Neutrophil (primary cell): ENCODE measurements around the gene CLMN.

Experiments used
- H3K27ac ChIP-seq: fragments of 200-600 bp; sonication (generic); 2 replicates; pipeline ENCODE4 v1.5.1; 2016; ENCODE audit warnings: mild to moderate bottlenecking, moderate library complexity
- H3K27me3 ChIP-seq: fragments of 200-600 bp; sonication (generic); 2 replicates; pipeline ENCODE4 v1.6.0; 2016; ENCODE audit warnings: mild to moderate bottlenecking
- H3K36me3 ChIP-seq: fragments of 200-600 bp; sonication (generic); 2 replicates; pipeline ENCODE4 v1.5.1; 2017
- H3K4me1 ChIP-seq, 2 experiments: fragments of 200-600 bp in 1 of 2; sonication (generic) in 1 of 2; 1 replicate in 1 of 2; 2 replicates in 1 of 2; pipeline versions ENCODE4 v1.5.1 to v1.6.1; 2013 to 2016; ENCODE audit warnings: low read depth in 1 of 2, low read length in 1 of 2, mild to moderate bottlenecking in 1 of 2, moderate library complexity in 1 of 2; ENCODE audit not compliant: control insufficient read depth in 1 of 2, insufficient read depth in 1 of 2
- H3K4me3 ChIP-seq, 2 experiments: fragments of 200-600 bp in 1 of 2; sonication (generic) in 1 of 2; 1 replicate in 1 of 2; 2 replicates in 1 of 2; pipeline ENCODE4 v1.5.1; 2013 to 2016; ENCODE audit warnings: low read depth in 1 of 2, low read length in 1 of 2, mild to moderate bottlenecking in 1 of 2, moderate library complexity in 1 of 2
- H3K9me3 ChIP-seq: fragments of 200-600 bp; sonication (generic); 2 replicates; pipeline ENCODE4 v1.5.1; 2016
- TF ChIP-seq, protein P1 (sequence below): fragments of 200-600 bp; sonication (generic); IDR thresholded peaks from 2 replicates; pipeline ENCODE4 v1.5.1; 2016; ENCODE audit warnings: antibody characterized with exemption

Gene CLMN

DNA sequence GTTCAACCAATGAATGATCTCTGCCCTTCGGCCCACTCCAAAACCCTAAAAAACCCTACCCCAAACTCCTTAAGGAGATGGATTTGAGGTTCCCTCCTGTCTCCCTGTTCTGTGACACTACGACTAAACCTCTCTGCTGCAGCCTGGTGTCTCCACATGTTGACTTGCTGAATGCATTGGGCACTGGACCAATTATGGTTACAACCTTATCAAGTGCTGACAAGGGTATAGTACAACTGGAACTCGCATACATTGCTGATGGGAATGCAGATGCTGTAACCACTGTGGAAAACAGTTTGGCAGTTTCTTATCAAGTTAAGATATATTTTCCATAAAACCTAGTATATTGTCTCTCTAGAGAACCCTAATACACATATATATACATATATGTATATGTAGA, 156.0 kb downstream of the CLMN start:
- Histone ChIP-seq H3K27ac (peak overlapping the region; percentile 48), H3K36me3 (no peaks in the 10 kb centered on the region), H3K4me3 (no peak overlapping the region), H3K9me3 (no peaks in the 10 kb centered on the region), H3K4me1 (peaks cover 13 to 16% of the 10 kb centered on the region in 2 experiments), H3K27me3 (no peaks in the 10 kb centered on the region)
- TF ChIP-seq, protein P1, sequence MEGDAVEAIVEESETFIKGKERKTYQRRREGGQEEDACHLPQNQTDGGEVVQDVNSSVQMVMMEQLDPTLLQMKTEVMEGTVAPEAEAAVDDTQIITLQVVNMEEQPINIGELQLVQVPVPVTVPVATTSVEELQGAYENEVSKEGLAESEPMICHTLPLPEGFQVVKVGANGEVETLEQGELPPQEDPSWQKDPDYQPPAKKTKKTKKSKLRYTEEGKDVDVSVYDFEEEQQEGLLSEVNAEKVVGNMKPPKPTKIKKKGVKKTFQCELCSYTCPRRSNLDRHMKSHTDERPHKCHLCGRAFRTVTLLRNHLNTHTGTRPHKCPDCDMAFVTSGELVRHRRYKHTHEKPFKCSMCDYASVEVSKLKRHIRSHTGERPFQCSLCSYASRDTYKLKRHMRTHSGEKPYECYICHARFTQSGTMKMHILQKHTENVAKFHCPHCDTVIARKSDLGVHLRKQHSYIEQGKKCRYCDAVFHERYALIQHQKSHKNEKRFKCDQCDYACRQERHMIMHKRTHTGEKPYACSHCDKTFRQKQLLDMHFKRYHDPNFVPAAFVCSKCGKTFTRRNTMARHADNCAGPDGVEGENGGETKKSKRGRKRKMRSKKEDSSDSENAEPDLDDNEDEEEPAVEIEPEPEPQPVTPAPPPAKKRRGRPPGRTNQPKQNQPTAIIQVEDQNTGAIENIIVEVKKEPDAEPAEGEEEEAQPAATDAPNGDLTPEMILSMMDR: no peak

DNA sequence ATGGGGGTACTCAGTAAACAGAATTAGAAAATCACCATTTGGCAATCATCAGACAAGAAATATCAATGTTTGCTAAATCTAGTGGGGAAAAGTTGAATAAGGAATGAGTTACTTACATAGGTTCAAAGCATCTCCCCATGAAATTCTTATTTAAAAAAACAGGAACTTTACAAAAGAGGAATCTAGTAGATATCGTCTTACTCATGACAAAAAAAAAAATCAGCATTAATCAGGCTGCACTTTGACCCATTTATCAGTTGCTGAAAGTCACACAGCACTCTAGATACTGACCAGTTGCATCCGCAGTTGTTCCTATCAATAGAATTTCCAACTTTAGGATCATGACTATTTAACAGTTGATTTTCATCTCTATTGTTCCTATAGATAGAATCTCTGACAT, 156.6 kb downstream of the CLMN start:
- no peak overlapping the region for H3K4me3 ChIP-seq
- TF ChIP-seq, protein P1: no peak
- H3K27ac ChIP-seq: peak overlapping the region; percentile 48

DNA sequence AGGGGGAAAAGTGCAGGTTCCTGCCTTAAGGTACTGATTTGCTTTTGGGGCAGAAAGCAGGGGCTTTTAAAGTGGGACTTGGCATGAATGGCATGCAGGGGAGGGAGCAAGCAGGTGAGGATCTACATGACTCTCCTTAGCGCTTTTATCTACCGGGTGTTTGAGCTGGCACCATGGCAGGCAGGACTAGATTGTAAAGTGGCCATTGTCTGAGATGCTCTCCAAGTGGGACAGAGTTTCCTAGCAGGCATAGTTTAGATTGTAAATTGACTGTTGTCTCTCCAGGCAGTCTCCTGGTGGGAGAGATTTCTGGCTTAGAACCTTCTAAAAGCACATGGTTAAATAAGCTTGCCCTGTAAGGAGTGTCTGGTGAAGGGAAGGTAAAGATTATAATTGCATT, 157.1 kb downstream of the CLMN start:
- H3K9me3 ChIP-seq: no peaks in the 10 kb centered on the region
- no peak overlapping the region for H3K4me3 ChIP-seq
- TF ChIP-seq, protein P1: no peak
- no peaks in the 10 kb centered on the region for H3K27me3 ChIP-seq
- no peaks in the 10 kb centered on the region for H3K36me3 ChIP-seq
- H3K4me1 ChIP-seq: peaks cover 23 to 27% of the 10 kb centered on the region in 2 experiments
- peak overlapping the region; percentile 48 for H3K27ac ChIP-seq

More for the DNA sequence above, 156.6 kb downstream of the CLMN start:
- Histone ChIP-seq H3K9me3 (no peaks in the 10 kb centered on the region), H3K36me3 (no peaks in the 10 kb centered on the region), H3K4me1 (peaks cover 18 to 22% of the 10 kb centered on the region in 2 experiments), H3K27me3 (no peaks in the 10 kb centered on the region)

DNA sequence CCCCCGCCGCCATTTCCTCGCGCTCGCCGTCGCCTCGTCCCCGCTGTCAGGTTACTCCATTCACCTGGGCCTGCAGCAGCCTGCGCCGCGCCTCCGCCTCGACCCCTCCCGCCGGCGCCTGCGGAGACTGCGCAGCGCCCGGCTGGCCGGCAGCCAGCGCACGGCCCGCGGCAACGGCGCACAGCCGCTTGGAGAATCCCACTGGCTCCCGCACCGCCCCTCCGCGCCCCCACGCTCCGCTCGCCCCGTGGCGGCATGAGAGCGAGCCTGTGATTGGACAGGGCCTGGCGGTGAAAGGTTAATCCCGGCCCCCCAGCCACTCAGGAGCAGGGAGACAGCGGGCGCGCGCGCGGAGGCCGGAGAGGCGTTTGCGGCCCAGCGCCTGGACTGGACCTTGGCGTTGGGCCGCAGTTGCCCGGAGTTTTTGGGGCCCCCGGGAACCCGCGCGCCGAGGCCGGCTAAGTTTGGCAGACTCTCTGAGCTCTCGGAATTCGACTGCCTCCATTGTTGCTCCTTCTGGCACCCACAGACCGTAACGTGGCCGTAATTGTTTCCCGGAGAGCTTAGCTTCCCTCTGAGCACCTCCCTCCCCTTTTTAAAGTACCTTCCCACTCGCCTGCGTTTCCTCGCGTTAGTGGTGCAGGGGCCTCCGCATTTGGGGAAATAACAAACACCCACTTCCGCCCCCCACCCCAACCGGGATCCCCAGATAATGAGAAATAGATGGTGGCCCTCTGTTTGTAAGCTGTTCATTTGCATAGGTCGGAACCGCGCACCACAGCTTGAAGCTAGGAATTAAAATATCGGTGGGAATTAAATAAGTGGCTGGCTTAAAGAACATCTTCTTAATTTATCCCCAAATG, 162.2 kb downstream of the CLMN start, which contains the start of gene DICER1:
Gene DICER1 (minus strand): TSS at position 203 of the 863 bp plus-strand sequence. CDS start 24,071 bp downstream, outside the sequence.
- no peaks in the 10 kb centered on the region for H3K27me3 ChIP-seq

DNA sequence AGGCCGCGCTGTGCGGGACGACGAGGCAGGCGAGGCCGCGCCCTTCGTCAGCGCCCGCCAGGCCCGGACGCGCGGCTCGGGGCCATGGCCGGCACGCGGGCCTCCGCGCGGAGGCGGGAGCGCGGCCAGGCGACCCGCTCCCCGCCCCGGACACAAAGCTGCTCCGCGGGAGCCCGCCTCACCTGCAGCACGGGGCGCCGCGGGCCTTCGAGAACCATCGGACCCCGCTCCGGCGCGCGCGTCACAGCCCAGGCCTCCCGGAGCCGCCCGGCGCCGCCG, 162.7 kb downstream of the CLMN start:
- Histone ChIP-seq H3K4me1 (peaks cover 37 to 42% of the 10 kb centered on the region in 2 experiments), H3K27ac (peak overlapping the region; percentile 98), H3K36me3 (no peaks in the 10 kb centered on the region), H3K9me3 (no peaks in the 10 kb centered on the region), H3K27me3 (no peaks in the 10 kb centered on the region), H3K4me3 (peak overlapping the region; percentile 89)
- TF ChIP-seq, protein P1: no peak

More for the DNA sequence above, 162.2 kb downstream of the CLMN start, which contains the start of gene DICER1:
- TF ChIP-seq, protein P1: peak; percentile 37
- H3K36me3 ChIP-seq: no peaks in the 10 kb centered on the region
- H3K4me1 ChIP-seq: peaks cover 35 to 38% of the 10 kb centered on the region in 2 experiments
- H3K27ac ChIP-seq: peak within 1 kb of the TSS; percentile 98
- H3K9me3 ChIP-seq: no peaks in the 10 kb centered on the region
- H3K4me3 ChIP-seq: peak within 1 kb of the TSS; percentile 89
